NCI-H524 (cell line): ENCODE results near the gene GPSM1.
"Not testable (repeated sequence)": the region's sequence is repeated elsewhere in the genome, so short reads cannot be mapped to it uniquely, and the experiment has no call there.

Experiments used
- DNase-seq, 2 experiments: peaks; one replicate each; lab custom pipeline; 2025; lab: John Stamatoyannopoulos, UW

The GPSM1 gene

DNA sequence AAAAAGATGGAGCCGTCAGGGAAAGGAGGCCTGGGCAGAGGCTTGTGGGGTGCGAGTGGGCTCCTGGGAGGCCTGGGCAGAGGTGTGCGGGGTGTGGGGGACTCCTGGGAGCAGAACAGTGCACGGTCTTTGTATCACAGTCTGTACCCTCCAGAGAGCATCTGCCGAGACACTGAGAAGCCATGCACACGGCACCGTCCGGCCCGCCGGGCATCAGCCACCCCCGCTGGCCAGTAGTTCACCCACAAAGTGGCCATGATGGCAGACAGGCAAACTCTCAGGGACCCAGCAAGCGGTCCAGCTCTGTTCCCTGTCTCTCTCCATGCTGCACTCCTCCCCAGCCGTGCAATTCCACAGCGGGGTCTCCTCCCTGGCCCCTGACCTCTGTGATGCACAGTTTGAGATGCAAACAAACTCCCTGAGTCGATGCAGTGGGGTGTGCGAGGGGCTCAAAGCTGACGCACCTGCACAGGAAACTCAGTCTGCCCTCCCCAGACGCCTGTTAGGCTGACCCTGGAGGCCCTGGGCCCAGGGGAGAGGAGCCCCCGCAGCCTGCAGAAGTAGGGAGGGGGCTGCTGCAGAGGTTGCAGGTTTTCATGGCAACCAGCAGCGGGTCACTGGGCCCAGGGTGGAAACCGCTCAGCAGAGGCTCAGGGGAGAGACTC, 9.1 kb upstream of the GPSM1 start:
- no peak for DNase-seq

GRCh38 chr9:136318776-136319241, 8.5 kb upstream of the GPSM1 start:
- peak in 1 of 2 experiments; percentile 47 for DNase-seq

GRCh38 chr9:136319244-136319643, 8.1 kb upstream of the GPSM1 start:
- not testable (repeated sequence) for DNase-seq

- not testable (repeated sequence) for DNase-seq
Measured at GRCh38 chr9:136319955-136320354, 7.4 kb upstream of the GPSM1 start.

DNA sequence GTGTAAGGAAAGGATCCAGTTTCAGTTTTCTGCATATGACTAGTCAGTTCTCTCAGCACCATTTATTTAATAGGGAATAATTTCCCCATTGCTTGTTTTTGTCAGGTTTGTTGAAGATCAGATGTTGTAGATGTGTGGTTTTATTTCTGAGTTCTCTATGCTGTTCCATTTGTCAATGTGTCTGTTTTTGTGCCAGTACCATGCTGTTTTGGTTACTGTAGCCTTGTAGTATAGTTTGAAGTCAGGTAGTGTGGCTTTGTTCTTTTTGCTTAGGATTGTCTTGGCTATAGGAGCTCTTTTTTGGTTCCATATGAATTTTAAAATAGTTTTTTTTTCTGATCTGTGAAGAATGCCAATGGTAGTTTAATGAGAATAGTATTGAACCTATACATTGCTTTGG, 6.4 kb upstream of the GPSM1 start:
- not testable (repeated sequence) for DNase-seq

DNA sequence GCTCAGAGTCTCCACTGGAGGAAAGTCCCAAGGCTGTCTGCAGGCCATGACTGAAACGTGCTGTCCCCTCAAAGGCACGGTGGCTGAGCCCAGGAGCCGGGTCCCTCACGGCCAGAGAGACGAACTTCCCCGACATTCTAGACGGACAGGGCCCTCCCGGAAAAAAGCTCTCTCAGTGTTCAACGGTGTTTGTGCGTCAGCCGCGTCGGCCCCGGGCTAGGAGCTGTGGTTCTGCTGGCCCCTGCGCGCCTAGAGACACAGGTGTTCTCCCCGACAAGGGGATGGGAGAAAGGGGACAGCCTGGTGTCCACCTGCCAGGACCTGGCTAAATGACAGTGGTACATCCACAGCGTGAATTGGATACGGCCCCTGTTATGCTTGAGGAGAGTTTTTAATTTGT, 5.8 kb upstream of the GPSM1 start:
- no peak for DNase-seq

GRCh38 chr9:136322756-136323330, 4.5 kb upstream of the GPSM1 start:
- no peak for DNase-seq

- DNase-seq, result peak; percentile 46 to 83
Measured at GRCh38 chr9:136323371-136323789, 4.0 kb upstream of the GPSM1 start.

DNA sequence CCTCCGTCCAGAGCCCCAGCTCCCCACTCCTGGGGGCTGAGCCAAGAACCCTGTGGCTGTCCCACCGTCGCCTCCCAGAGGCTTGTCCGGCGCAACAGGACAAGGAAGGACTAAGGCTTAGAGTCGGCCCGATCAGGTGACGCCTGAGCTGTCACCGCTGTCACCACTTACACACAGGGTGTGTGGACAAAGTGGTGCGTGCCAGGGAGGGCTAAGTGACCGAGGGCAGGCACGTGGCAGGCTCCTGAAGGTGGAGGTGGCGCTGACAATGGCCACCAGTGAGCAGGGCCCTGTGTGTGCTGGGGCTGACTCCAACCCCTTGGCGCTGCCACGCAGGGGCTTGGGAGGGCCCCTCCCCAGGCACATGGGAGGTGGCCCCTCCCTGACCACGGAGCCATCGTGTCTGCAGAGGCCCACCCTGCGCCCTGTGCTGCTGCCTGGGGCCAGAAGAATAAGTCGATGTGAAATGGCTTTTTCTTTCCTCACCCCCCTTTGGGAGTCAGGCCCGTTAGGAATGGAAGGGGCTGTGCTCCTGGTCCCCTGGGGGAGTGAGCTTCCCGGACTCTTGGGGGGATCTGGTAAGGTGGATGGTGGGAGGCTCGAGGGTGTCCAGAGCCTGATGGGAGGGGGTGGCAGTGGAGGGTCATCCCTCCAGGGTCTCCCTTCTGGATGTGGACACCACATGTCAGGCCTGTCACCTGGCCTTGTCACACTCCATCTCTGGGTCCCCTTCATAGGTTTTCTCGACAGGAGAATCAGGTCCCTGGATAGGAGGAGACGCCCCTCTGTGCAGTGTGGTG, 2.6 kb upstream of the GPSM1 start:
- peak in 1 of 2 experiments; percentile 36 for DNase-seq

- DNase-seq, result no peak
Measured at GRCh38 chr9:136325358-136325757, 2.0 kb upstream of the GPSM1 start.

- peak; percentile 57 to 81 for DNase-seq
Measured at GRCh38 chr9:136326061-136326760, 1.1 kb upstream of the GPSM1 start.

DNA sequence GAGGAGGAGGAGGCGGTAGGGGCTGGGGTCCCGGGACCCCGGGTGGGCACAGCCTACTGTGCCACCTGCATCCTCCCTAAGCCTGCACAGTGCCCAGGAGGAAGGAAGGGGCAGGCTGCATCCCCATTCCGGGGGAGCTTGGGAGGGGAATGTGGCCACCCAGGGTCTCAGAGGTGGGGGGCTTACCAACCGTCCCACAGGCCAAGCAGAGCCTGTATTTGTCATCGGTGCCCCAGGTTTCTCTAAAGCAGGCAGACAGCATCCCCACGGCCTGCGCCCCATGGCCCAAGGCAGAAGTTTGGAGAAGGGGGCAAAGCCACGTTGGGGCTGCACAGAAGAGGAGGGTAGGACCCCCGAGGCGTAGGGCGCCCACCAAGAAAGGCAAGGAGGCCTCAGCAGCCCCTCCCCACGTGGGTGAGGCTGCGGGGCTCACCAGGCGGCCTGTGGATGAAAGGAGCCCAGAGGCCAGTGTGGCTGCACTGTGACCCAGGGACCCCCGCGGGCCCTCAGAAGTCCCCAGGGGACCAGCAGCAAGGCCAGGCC, 507 bp upstream of the GPSM1 start:
- DNase-seq, result no peak

DNA sequence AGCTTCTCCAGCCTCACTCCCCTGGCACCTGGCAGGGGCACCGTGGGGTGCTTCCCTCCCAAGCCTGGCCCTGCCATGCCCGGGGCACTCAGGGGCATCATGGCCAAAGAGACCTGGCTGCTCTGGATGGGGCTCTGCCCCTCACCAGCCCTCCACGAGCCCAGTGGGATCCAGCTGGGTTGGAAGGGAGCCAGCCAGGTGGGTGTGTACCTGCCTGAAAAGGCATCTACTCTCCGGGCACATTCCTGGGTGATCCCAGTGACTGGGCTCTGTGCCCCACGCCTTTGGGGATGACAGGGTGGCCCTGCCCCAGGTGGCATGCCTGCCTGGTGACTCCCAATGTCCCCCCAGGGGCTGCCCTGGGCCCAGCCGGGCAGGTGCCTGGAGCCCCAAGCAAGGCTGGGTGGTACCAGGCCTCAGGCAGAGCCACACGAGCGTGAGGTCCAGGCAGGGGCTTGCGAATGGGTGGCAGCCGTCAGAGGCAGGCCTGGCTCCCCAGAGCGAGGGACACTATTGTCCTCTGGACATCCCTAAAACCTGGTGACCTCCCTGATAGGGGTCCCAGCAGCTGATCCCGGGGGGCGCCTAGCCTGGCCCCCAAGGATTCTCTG, 777 bp downstream of the GPSM1 start:
- peak in 1 of 2 experiments; percentile 33 for DNase-seq

GRCh38 chr9:136328622-136329041, 1.3 kb downstream of the GPSM1 start:
- peak; percentile 54 to 88 for DNase-seq

- DNase-seq, result no peak
Measured at GRCh38 chr9:136329211-136329627, 1.9 kb downstream of the GPSM1 start.

DNA sequence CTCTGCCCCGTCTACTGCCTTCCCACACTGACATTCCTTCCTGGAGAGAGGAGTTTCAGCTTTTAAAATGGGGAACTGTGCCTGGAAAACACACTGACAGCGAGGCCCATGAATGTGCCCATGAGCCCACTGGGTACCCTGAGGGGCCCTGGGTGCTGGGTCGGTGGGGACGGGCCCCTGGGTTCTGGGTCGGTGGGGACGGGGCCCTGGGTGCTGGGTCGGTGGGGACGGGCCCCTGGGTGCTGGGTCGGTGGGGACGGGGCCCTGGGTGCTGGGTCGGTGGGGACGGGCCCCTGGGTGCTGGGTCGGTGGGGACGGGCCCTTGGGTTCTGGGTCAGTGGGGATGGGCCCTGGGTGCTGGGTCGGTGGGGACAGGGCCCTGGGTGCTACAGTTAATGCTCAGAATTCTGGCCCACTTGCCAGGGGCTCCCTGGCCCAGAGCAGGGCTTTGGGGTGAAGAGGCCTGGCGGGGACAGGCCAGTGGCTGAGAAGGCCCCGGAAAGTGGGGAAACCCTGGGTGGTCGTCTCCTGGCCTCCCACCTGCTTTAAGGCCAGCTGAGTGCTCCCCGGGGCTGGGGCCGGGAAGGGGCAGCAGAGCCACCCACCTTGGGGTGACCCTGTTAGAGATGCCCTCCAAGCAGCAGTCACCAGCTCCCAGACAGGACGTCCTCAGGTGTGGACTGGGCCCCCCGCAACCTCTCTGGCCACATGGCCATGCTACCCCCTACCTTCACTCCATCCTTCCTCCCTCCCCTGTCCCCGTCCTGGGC, 2.5 kb downstream of the GPSM1 start:
- DNase-seq, result no peak

GRCh38 chr9:136330406-136330990, 3.2 kb downstream of the GPSM1 start:
- no peak for DNase-seq

DNA sequence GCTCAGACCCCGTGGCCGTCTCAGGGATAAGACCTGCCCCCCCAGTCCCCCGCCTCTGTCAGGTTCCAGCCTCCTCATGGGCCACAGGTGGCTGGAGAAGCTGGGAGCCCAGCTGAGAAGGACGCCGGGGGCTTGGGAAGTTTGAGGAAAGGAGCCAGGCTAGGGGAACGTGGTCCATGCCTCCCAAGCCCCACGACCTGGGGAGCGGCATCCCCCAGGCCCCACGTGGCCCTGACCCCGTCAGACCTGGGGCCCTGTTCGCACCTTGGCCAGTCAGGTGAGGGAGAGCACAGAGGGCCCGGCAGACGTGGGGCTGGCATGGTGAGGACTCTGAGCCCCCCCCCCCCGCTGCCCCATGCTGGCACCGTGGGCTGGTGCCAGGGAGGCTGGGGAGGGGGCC, 3.7 kb downstream of the GPSM1 start:
- DNase-seq, result no peak

GRCh38 chr9:136331556-136332481, 4.5 kb downstream of the GPSM1 start:
- no peak for DNase-seq
